Activated CD8-positive, alpha-beta memory T cell treated with anti-CD3 and anti-CD28 coated beads, Interleukin-2, amount 50 U/mL, for 48 hours (primary cell): Measurements from ENCODE around the gene CGB1.

ENCODE experiments used
- DNase-seq: peaks from one replicate; pipeline ENCODE4 v3.0.0-alpha.2; 2020

Gene CGB1

DNA sequence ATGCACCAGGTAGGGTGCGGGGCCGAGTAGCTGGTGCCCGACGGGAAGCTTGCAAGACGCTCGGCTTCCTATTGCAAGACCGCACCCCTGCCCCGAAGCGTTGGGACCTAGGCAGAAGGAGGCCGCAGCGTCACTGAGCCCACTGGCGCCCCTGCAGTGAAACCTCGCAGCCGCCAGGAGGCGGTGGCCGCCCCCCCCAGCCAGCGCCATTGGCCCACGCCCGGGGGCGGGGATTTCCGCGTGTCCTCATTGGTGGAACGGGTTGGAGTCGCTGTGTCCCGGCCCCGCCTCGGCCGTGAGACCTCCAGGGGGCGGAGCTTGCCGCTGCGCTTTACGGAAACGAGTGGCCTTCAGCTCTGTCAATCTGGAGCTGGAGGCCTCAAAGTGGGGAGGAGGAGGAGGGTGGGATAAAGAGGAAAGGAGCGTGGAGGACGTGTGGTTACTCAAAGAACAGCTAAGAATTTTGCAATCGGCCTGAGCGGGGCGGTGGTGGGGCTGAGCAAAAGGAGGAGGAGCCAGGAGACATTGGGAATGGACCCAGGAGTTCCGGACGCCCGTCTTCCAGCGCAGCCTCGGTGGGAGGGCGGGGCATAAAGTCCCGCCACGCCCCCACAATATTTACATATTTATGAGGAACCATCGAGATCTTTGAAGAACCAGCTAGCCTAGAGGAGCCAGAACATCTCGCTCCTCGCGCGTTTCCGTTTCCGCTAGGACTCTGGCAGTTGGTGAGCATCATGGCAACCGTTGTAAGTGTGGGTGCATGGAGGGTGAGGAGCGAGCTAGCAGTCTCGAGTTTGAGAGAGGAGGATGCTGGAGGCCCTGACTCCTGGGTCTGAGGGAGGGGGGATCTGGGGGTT is 43.3 kb downstream of the CGB1 start, which contains the start of the genes GYS1 and RUVBL2:
TSS of gene GYS1 (minus strand) at position 135 of the 860 bp plus-strand sequence. CDS start 197 bp downstream, outside the sequence.
TSS of gene RUVBL2 (plus strand) at position 713 of the 860 bp plus-strand sequence. CDS start at position 738, 25 bp downstream.
- peak; percentile 99 for DNase-seq

DNA sequence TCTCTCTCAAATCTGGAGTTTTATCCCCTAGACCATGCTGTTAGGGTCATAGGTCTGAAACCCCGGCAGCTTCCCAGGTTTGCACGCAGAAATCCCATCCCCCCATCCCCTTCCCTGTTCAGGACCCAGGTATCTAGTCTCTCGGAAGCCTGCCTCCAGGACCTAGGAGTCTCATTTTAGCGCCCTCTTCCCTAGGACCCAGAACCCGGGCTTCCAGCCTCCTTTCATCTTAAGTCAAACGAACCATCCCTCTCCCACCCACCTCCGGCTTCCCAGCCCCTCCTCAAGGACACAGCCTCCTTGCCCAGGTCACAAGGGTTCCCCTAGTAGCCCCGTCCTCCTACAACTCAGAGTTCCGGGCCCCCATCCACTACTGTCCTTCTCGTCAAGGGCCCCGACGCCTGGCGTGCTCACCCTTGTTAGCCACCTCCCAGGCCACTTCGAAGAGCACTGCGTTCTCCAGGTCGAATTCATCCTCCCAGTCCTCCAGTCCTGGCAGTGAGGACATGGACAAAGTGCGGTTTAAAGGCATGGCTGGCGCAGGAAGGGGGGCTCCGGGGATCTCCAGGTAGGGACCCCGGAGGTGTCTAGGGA is 44.0 kb downstream of the CGB1 start:
- no peak for DNase-seq

DNA sequence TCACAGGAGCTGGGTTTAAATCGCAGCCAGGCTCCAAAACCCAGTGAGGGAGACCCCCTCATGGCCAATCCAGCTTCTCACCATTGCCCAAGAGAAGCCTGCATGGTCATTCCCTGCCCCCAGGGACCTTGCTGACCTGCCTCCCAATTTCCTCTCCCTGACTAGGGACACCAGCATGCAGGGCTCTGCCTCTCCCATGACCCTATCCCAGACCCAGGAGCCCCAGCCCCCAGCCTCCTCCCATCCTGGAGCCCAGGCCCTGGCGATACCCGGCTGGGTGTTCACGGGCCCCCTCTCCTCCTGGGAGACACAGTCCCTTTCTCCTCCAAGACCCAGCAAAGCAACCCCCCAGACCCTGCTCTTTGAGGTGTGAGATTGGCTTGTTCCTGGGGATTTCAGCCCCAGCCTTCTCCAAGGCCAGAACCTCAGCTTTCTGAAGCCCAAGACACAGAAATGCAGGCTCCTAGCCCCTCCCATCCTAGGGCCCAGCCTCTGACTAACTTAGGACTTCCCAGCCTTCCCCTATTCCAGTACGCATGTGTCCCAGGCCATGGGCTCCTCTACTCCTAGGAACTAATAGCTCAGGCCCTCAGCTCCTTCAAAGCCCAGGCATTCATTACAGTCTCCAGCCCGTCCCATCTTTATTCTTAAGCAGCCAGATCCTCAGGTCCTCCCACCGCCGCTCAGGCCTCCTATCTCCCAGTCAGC is 44.7 kb downstream of the CGB1 start:
- DNase-seq = no peak

DNA sequence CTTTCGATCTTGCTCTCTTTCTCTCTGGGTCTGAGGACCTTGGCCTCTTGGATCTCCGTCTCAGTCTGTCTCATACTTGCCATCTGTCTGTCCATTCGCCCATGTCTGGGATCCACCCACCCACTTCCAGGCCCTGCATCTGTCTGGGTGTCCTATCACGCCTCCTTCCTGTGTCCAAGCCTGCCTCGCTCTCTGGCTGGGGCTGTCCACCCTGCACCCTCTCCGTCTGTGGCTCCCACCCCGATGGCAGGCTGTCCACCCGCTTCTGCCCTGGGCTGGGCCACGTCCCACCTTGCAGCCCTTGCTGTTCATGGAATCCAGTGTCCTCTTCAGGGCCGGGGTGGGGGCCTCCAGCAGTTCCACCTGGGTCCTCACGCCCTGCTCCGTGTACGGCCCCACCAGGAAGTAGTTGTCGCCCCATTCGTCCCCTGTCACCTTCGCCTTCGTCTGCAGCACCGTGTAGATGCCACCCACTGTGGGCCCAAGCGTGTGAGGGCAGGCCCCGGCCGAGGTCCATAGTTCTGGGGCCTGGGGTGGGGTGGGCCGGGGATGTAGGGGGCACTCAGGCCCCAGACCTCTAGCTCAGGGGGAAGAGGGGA is 45.6 kb downstream of the CGB1 start:
- DNase-seq = no peak

- DNase-seq = no peak
Observed at GRCh38 chr19:48990400-48990799, 46.3 kb downstream of the CGB1 start.

DNA sequence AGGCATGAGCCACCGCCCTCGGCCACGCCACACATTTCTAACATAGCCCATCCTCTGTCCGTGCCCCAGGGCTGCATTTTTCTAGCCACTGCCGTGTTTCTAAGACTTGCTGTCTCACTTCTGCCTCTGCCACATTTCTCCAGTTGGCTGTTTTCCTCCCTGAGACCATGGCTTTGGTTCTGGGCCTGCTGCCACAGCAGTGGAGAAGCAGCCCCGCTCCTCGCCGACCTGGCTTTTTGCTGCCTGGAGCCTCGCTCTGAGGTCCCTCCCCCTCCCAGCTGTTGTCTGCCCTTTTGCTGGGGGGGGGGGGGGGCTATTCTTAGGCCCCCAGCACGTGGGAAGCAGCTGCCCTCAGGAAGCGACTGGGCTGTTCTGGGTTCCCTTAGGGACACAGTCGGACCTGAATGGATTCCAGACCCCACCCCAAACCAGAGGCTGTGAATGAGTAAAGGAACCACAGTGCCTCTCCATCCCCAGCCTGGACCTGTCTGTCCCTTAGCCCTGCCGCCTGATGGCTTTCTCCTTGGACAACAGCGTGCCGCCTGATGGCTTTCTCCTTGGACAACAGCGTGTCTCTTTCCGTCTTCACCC is 46.9 kb downstream of the CGB1 start:
- no peak for DNase-seq

DNA sequence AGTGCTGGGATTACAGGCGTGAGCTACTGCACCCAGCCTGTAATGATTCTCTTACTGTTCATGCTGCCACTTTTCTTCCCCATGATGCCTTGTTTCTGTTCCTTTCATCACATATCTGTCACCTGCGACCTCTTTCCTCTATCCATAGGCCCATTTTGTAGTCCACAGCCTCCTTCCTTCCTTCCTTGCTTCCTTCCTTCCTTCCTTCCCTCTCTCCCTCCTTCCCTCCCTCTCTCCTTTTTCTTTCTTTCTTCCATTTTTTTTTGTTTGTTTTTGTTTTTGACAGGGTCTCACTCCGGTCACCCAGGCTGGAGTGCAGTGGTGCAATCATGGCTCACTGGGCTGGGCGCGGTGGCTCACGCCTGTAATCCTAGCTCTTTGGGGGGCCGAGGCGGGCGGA is 47.8 kb downstream of the CGB1 start:
- DNase-seq = no peak

- DNase-seq = no peak
Observed at GRCh38 chr19:48988286-48988685, 48.4 kb downstream of the CGB1 start.

- no peak for DNase-seq
Observed at GRCh38 chr19:48987323-48987722, 49.4 kb downstream of the CGB1 start.

GRCh38 chr19:48986211-48986610 is 50.5 kb downstream of the CGB1 start:
- no peak for DNase-seq

GRCh38 chr19:48985711-48986110 is 51.0 kb downstream of the CGB1 start:
- DNase-seq = no peak
